Measurements from ENCODE around the gene DYNC1LI1. TPM values are rescaled to one million over a fixed set of nuclear protein-coding genes. Genes with fewer than 3 reads are reported as not detected.

DYNC1LI1 gene
- polyA plus RNA-seq (ENCODE audit: insufficient read length in 4 of 4) = 10 to 100 TPM; 38.6 to 46.0 (median 43.7) TPM

DNA sequence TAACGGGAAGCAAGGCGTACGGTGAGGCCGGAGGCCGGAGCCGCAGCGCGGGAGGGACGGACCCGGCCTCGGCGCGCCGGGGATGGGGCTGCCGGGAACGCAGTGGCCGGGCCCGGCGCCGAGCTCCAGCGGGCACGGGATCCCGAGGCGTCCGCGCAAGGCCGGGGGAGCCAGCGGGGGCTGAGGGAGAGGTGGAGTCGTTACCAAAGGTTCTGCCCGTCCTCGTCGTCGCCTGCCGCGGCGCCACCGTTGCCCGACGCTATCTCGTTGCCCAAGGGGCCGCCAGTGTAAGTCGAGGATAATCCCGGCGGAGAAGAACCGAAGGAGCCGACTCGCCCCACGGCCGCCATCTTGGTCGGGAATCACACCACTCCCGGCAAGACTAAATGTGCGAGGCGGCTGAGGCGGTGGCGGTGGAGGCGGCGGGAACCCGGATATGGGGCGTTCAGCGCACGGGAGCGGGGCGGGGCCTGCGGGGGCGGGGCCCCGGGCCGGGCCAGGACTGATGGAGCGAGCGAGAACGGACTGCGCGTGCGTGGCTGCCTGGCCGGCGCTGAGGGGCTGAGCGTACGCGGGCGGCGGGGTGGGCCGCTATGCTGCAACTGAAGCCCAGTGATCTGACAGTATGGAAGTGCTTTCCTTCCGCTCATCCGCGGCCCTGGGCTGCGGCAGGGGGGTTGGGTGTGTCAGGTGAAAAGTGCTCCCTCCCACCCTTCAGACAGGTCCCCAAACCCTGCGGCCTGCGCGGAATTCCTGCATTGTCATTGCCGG is at the start of gene DYNC1LI1:
Gene DYNC1LI1, minus strand, starts transcription at position 438 of the 771 bp plus-strand sequence. Its CDS starts 88 bp downstream, at position 350.
- DNase-seq (ENCODE audit: low read depth in 4 of 4, low spot score in 3 of 4) = peak; percentile 85 to 90 (median 88)

DNA sequence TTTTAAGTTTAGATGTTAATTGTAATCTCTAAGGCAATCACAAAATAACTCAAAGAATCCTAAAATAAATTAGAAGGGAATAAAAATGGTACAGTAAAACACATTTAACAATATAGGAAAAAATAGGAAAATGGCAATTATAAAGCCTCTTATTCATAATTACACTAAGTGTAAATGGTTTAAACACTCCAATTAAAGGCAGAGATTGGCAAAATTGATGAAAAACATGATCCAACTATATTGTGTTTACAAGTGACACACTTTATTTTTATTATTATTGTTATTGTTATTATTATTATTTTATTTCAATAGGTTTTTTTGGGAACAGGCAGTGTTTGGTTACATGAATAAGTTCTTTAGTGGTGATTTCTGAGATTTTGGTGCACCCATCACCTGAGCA is 48.7 kb upstream of the DYNC1LI1 start:
- DNase-seq (ENCODE audit: low read depth in 4 of 4, low spot score in 3 of 4) = no peak

DNA sequence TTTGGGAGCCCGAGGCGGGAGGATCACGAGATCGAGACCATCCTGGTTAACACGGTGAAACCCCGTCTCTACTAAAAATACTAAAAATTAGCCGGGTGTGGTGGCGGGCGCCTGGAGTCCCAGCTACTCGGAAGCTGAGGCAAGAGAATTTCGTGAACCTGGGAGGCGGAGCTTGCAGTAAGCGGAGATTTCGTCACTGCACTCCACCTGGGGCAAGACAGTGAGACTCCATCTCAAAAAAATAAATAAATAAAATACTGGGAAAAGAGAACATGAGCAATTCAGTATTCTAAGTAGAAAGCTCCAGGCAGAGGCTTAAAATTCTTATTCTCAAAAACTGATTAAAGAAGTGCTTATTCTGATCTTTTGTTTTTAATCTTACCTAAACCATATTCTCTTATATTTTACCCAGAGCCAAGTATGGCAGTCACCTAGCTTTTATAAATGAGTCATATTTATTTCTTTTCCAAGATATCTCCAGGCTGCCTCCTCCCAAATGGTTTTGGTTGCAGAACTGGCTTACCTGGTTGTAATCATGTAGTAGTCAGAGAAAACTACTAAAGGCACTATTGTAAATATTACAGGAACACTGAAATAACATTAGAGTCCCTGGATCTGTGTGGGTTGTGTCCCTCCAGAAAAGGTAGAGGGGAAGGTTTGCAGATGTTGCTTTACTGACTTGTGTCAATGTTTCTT is 45.8 kb upstream of the DYNC1LI1 start:
- DNase-seq (ENCODE audit: low read depth in 4 of 4, low spot score in 3 of 4) = no peak

DNA sequence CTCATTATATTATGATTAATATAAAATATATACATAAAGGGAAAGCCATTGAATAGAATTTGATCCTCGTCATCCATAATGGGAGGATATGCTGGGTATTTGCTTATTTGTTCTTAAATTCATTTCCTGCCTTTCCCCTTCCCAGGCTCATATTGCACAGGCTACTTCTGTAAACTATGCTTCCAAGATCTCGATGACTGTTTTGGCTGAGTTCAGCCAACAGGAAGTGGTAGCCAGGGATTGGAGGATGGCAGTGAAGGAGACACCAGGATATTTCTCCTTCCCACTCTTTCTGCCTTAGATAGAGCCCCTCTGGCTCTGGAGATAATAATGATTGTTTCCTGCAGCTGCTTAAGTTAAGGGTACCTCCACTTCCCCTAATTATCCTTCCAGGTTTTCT is 44.3 kb upstream of the DYNC1LI1 start:
- DNase-seq (ENCODE audit: low read depth in 4 of 4, low spot score in 3 of 4) = no peak

DNA sequence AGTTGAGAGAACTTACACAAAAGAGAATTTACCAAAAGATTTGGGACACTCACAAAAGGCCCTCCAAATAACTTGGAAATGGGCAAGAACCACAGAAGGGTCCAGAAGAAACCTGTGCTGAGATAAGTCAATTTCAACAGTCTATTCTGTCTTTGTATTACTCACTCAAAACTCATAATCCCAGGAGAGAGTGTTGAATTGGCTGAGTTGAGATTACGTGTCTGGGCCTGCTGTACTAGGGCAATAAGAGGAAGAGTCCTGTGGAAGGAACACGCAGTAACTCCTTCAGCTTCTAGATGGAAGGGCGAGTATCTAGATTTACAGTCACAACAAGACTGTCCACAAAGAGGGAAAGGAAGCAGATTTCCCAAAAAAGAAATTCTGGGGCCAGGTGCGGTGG is 42.5 kb upstream of the DYNC1LI1 start:
- DNase-seq (ENCODE audit: low read depth in 4 of 4, low spot score in 3 of 4) = no peak

DNA sequence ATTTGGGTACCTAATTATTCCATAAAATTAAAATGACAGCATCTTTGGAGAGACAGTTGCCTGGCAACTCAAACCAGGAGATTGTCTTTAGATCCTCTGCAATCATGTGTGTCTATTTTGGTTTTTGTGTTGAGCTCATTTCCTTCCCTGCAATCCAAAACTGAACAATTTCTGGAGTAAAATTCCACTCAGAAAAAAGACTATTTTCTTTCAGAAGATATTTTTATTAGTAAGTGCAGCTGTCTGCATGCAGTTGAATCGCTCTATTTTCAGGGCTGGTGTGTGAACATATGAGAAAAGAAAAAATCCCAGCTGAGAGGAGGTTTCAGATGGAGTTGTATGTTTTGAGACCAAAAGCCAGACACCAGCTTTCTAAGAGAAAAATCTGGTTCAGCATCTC is 41.9 kb upstream of the DYNC1LI1 start:
- no peak for DNase-seq (ENCODE audit: low read depth in 4 of 4, low spot score in 3 of 4)

DNA sequence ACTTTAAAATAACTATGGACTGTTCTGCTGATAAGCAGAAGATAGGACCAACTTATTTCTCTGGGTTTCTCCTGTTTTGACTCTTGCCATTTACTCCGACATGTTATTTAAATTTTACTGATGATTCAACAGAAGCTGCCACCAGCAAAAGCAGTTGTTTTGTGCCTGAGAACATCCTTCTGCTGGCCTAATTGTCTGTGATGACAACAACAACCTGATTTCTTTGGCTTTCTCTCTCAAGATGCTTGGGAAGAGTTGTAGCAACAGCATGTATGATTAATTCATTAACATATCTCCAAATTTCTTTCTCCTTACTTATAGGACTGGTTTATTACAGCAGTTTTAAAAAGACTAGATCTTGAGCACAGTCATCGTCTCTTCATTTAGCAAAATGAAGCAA is 36.9 kb upstream of the DYNC1LI1 start:
- no peak for DNase-seq (ENCODE audit: low read depth in 4 of 4, low spot score in 3 of 4)

DNA sequence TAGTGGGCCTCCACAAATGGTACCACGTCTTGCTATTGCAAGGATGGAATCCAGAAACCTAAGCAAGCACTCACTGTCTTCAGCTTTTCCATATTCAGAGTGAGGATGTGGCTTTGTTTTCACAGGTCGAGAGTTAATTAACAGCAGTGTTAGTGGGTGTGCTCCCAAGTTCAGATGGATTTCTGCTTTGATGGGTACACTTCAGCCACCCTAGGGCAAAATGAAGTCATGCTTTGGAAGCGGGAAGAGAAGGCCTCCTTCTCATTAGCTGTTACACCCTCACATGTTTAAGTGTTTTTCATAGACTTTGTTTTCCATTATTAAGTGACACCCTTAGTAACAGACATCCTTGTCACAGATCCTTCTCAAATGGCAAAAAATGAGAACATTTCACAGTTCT is 36.3 kb upstream of the DYNC1LI1 start:
- no peak for DNase-seq (ENCODE audit: low read depth in 4 of 4, low spot score in 3 of 4)

DNA sequence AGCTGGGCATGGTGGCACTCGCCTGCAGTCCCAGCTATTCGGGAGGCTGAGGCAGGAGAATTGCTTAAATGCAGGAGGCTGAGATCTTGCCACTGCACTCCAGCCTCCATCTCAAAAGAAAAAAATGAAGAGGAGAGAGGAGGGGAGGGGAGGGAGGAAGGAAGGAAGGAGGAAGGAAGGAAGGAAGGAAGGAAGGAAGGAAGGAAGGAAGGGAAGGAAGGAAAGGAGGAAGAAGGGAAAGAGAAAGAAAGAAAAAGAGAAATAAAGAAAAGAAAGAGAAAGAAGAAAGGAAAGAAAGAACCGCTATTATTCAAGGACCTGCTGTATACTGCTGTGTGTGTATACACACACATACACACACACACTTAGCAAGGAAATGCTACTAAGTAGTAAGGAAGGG is 35.6 kb upstream of the DYNC1LI1 start:
- DNase-seq (ENCODE audit: low read depth in 4 of 4, low spot score in 3 of 4) = no peak

DNA sequence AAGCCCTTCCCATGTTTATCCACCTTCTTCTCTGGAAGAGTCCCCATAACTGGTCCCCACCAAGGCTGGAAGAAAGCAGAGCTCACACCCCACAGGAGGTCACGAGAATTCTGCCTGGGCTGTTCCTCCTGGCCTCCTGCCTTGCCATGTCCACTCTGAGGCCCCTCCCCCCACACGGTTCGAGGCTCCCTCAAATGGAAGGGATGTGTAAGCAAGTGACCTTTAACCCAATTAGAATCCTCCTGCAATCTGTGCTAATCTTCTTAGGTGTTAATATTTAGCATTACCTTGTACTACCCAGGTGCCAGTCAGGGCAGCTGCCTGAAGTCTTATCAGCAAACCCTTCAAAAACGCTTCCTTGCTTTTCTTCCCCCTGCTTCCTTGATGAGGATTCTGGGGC is 32.4 kb upstream of the DYNC1LI1 start:
- no peak for DNase-seq (ENCODE audit: low read depth in 4 of 4, low spot score in 3 of 4)

DNA sequence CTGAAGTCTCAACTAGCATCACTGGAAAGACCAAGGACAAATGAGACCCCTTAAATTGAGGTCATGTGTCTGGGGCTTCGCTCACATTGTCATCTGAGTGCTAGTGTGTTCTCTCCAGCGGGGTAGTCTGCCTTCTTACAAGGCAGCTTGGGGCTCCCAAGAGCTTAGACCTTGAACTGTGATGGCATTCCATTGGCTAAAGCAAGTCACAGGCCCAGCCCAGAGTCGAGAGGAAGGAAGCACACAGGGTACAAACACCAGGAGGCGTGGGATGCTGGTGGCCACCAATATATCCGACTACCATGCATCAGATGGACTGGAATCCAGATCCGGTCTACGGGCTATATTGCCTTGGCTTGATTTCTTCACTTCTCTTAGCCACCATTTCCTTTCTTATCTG is 31.5 kb upstream of the DYNC1LI1 start:
- DNase-seq (ENCODE audit: low read depth in 4 of 4, low spot score in 3 of 4) = no peak

DNA sequence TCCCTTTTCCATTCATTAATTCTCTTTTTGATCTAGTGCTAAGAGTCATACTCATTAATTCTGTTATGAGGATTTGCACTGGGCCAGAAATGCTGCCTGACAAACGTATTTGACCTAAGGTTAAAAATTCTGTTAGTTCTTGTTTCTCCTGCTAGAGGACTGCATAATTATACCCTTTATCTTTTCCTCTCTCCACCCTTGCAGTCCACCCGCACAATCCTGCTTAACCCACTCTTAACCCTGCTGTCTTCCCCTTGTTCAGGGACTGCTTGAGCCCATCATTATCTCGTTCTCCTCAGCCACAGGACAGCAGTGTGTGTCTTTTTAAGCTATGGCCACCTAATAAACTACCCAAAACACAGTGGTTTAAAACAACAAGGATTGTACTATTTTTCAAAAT is 31.1 kb upstream of the DYNC1LI1 start:
- no peak for DNase-seq (ENCODE audit: low read depth in 4 of 4, low spot score in 3 of 4)

DNA sequence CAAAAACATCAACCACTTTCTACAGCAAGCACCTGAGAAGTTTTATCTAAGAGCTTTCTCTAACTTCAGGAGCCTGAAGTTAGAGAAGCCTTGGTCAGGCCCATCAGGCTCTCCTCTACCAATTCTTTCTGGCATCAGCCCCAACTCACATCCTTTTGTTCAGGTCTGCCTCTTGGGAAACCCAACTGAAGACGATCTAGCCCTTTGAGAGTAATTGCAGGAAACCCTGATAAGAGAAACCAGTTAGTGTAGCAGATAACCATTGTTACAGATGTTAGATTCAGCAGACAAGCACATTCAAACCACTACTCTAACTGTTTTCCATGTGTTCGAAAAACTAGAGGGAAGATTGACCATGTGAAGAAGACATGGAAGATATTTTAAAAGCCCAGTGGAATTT is 27.0 kb upstream of the DYNC1LI1 start:
- no peak for DNase-seq (ENCODE audit: low read depth in 4 of 4, low spot score in 3 of 4)

DNA sequence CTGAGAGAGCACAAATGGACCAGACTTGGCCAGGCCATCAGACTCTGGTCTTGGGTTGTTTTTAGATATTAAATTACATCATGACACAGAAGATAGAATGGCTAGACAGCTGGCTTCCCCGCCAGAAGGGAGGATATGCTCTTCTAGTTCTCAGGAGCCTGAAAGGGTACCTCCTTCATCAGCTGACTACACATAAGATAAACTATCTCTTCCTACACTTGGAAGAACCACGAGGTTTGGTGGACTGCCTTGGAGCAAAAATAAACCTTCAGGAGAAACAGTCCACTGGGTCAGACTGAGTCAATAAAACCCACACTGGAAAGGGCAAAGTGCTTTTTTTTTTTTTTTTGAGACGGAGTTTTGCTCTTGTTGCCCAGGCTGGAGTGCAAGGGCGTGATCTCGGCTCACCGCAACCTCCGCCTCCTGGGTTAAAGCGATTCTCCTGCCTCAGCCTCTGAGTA is 26.3 kb upstream of the DYNC1LI1 start:
- DNase-seq (ENCODE audit: low read depth in 4 of 4, low spot score in 3 of 4) = peak in 2 of 4 donors; percentile 56

DNA sequence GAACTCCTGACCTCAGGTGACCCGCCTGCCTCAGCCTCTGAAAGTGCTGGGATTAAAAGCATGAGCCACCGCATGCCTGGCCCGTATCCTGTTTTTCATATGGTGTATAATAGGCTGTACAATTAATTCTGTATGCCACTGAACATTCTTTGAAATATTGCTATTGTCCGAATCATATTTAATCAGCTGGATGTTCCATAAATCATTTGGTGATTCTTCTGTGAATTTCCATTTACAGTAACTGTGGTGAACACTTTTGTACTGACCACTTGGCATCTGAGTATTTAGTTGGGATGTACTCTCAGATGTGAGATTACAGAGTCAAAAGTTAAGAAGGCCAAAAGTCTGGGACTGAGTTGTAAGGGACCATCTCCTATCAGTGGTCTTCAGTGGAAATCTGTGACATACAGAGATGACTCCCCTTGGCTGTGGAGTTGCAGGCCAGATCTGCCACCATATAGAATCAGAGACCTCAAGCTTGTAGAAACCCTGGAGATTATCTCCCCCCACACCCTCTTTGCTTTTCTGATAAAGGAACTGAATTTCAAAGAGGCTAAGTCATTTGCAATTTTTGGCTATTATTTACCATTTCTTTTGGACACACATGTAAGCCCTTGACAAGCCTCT is 25.7 kb upstream of the DYNC1LI1 start:
- no peak for DNase-seq (ENCODE audit: low read depth in 4 of 4, low spot score in 3 of 4)

DNA sequence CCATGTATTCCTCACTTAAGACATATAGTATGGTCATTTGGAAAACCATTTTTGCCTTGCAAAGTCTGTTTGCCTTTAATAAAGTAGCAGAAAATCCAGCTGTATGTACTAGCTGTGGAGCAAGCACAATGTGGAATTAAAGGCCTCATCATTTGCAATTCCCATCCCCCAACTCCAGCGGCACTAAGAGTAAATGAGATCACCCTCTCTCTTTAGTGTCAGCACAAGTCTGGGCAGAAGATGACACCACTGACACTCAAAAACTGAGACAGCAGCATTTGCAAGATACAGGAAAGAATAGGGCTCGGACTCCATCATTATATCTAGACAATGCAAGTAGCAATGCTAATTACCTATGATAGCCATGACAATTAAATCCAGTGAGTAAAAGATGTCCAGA is 24.7 kb upstream of the DYNC1LI1 start:
- no peak for DNase-seq (ENCODE audit: low read depth in 4 of 4, low spot score in 3 of 4)

DNA sequence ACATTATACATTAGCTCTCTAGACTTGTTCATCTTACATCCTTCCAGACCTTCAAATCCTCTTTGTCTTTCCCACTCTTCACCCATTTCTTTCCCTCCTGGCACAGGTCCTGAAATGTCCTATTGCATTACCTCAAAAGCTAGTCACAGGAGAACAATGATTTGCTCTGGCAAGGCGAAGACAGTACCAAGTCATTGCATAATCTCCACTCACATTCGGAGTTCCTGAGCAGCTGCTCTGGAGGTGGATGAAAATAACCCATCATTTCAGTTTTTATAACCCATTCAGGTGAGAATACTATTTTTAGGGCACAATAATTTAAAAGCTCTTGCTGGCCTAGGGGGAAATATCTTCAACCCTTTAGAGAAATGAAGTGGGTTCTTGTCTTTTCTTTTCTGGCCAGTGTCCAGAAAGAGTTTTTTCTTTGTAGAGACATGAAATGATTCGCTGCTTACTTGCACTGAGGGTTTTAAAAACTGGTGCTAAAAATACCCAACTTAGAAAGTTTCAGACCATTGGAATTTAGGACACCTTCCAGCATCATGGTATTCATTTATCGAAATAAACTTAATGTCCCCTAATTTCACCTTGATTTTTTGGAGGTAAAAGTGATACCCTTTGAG is 23.4 kb upstream of the DYNC1LI1 start:
- DNase-seq (ENCODE audit: low read depth in 4 of 4, low spot score in 3 of 4) = no peak

DNA sequence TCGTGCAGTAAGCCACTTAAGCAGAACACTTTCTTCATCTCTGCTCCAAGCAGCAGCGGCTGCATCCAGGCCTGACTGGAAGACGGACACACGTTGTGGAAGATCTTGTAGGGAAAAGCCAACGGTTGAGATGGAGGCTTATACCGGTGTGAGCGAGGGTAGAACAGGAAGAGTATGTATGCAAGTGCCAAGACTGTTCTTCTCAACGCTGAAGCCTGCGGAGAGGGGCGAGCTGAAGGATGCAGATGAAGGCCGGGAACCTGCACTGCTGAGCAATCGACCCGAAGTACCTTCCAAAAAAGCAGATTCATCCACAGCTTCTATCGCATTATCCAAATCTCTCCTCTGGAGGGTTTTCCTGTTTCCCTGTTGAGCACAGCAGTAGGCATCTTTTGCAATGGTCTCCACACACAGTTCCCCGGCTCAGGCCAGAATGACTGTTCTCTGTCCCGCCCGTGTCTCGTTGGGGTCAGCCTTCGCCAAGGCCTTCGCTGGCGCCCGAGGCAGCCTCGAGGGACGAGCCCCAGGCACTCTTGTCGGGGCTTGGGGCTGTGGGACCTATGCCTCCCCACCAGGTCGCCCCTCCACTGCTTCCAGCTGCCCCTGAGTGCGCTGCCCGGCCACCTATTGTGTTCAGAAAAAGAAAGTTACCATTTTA is 22.2 kb upstream of the DYNC1LI1 start:
- DNase-seq (ENCODE audit: low read depth in 4 of 4, low spot score in 3 of 4) = no peak

DNA sequence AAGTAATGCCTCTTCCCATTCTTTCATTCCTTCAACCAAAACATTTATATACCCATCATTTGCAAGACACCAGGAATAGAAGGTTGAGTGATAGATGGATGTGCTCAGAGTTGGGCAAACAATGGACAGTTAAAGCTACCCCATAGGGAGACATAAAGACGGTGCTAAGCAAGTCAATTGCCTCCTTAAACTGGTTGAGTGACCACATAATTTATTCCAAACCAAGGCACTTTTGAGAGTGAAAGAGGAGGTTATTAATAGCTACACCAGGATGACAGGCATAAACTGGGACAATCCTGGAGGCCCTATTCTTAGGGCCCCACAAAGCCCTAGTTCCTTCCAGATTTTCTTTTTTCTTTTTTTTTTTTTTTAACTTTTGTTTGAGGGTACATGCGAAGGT is 21.4 kb upstream of the DYNC1LI1 start:
- DNase-seq (ENCODE audit: low read depth in 4 of 4, low spot score in 3 of 4) = no peak

DNA sequence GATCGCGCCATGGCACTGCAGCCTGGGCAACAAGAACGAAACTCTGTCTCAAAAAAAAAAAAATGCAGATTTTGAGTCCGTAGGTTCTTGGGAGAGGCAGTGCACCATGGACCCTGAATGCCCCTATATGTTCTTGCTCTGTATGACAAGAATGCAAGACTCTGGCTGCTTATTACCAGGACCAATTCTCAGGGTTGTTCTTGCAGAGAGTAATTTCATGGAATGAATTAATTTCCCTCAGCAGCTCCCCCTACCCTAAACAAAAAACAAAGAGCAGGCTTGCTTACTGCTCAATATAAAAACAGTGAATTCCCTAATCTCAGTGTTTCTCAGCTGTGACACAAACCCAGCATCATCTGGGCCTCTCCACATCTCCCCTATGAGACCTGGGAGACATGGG is 20.5 kb upstream of the DYNC1LI1 start:
- peak in 1 of 4 donors; percentile 31 for DNase-seq (ENCODE audit: low read depth in 4 of 4, low spot score in 3 of 4)

DNA sequence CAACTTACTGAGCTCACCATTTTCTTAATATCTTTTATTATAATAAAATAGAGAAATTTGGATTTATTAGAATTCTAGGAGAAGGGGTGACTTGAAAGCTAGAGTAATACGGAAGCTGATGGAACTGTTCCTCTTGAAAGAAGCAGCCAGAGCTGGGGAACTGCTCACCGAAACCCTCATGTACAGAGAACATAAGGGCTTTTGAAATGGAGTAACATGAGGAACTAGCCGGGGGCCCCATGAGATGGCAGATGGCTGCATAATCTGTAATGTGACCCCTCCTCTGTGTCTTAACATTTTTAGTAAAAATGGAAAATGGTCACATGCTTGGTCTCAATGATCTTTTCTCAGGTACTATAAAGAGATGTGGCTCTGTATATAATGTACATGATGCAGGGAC is 15.7 kb upstream of the DYNC1LI1 start:
- no peak for DNase-seq (ENCODE audit: low read depth in 4 of 4, low spot score in 3 of 4)

Measured in right renal pelvis (tissue), 4 donors.